Right lobe of liver (tissue), 6 donors: ENCODE results near the gene RASAL2. TPM values are rescaled to one million over a fixed set of nuclear protein-coding genes. Genes with fewer than 3 reads are reported as not detected.

Experiments
- ATAC-seq, 4 donors: fragments of 200-7000 bp; cut with Tn5 transposase; one replicate each; pipeline ENCODE4 v1.9.1; 2020; ENCODE audit warnings: mild to moderate bottlenecking in 4 of 4, moderate library complexity in 4 of 4
- DNase-seq, 3 donors: peaks; one replicate each; pipeline ENCODE4 v3.0.0-alpha.2; 2020
- H3K27ac ChIP-seq, 3 donors: fragments of 200-600 bp; one replicate each; pipeline ENCODE4 v1.8.0; 2022
- H3K27me3 ChIP-seq, 2 donors: fragments of 200-600 bp; one replicate each; pipeline ENCODE4 v1.8.0; 2022
- H3K36me3 ChIP-seq, 4 donors: fragments of 200-600 bp; sonication (generic) in 1 of 4; one replicate each; pipeline versions ENCODE4 v1.5.1 to v1.8.0; 2017 to 2022; ENCODE audit warnings: control low read depth in 1 of 4
- H3K4me1 ChIP-seq, 4 donors: fragments of 200-600 bp; sonication (generic) in 1 of 4; one replicate each; pipeline versions ENCODE4 v1.5.1 to v1.8.0; 2017 to 2022; ENCODE audit warnings: control low read depth in 1 of 4
- H3K4me3 ChIP-seq, 3 donors: fragments of 200-600 bp; one replicate each; pipeline ENCODE4 v1.8.0; 2022
- H3K9me3 ChIP-seq, 4 donors: fragments of 200-600 bp; sonication (generic) in 1 of 4; one replicate each; pipeline versions ENCODE4 v1.5.1 to v1.8.0; 2017 to 2022; ENCODE audit warnings: control low read depth in 1 of 4
- POLR2A ChIP-seq: fragments of 450-650 bp; IDR thresholded peaks from one replicate; pipeline ENCODE4 v1.6.1; 2017; ENCODE audit warnings: antibody characterized with exemption, mild to moderate bottlenecking
- WGBS: methylation state at CpG from one replicate; pipeline ENCODE4 v1.1.6; 2018; ENCODE audit warnings: low coverage, low lambda C conversion rate; ENCODE audit not compliant: insufficient coverage; ENCODE audit errors: missing lambda C conversion rate; 5-methylcytosine and 5-hydroxymethylcytosine counted together
- intact Hi-C, 2 donors: fragments of 100-400 bp; cut with DNase I; formaldehyde crosslinking; loops; one replicate each; pipeline versions ENCODE4 v1.11.2 to v1.14.1; 2022
- total RNA-seq, 6 experiments: library from RNA; depleted of rRNA in 2 of 6; stranded (reverse); fragments of >200 nt in 2 of 6; fragmentation: NEBNext Ultra II Directional in 3 of 6; extraction: Animal tissue kit (Norgen Biotek cat#: 25700) in 3 of 6; gene quantifications; one replicate each; pipeline versions ENCODE4 v1.1.0 to v1.2.4, GENCODE V29; 2016 to 2023
- TF ChIP-seq, protein P1 (sequence below), 4 donors: fragments of 200-600 bp in 3 of 4; fragments of 450-650 bp in 1 of 4; IDR thresholded peaks; one replicate each; pipeline versions ENCODE4 v1.5.1 to v1.8.0; 2016 to 2022; ENCODE audit warnings: antibody characterized with exemption in 4 of 4, mild to moderate bottlenecking in 2 of 4
- donor health status: DM: no; HTN: yes; CAD: no.
- donor health status: DM: no; HTN: no; CAD: no.
- donor health status: DM: no; HTN: no; CAD: no.
- donor health status: DM: no; HTN: yes; CAD: no.
- donor health status: DM: no; HTN: yes; CAD: no.

The RASAL2 gene
- total RNA-seq, 6 experiments from 2014 or later, result 3.6 to 6.0 (median 5.2) TPM

DNA sequence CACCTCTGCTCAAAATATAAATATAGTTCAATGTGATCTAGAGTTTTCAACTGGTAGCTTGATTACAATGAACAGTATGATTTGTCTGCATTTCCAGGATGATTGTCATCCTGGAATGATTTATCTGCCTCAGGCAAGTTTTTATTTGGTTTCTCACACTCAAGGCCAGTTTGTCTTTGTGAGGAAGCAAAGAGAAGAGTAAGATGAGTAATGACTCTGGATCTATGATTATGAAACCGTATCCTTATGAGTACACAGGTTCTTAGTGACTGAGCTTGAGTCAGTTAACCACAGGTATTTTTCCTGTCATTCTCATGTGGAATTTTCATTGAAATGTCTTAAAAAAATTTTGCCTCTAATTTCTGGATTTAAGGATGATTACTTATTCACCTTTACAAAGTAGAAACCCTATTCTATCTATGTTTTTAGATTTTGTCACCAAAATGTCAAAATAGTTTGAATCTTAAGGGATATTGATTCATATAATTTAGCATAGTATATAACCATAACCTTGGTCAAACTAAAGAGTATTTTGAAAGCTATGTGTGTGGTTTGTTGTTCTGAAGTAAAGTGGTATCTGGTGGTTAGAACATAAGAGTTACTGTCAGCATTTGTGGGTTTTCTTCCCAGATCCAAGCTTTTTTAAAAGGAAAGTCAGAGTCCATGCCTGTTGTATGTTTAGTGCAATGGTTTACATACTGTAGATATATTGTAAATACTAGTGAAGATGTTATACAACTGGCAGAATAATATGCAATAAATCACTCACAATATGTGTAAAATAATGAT lies 145.0 kb downstream of the RASAL2 start:
- intact Hi-C loops, result no loop called here
- ATAC-seq, result peak in 1 of 4 donors; percentile 74
- 70% methylated on average over 1 of the region's 1 CpG for WGBS
- Histone ChIP-seq H3K36me3 (no peaks in the 10 kb centered on the region), H3K9me3 (no peaks in the 10 kb centered on the region), H3K27me3 (no peaks in the 10 kb centered on the region), H3K4me1 (no peaks in the 10 kb centered on the region), H3K27ac (no peak overlapping the region), H3K4me3 (no peak overlapping the region)
- TF ChIP-seq, protein P1, sequence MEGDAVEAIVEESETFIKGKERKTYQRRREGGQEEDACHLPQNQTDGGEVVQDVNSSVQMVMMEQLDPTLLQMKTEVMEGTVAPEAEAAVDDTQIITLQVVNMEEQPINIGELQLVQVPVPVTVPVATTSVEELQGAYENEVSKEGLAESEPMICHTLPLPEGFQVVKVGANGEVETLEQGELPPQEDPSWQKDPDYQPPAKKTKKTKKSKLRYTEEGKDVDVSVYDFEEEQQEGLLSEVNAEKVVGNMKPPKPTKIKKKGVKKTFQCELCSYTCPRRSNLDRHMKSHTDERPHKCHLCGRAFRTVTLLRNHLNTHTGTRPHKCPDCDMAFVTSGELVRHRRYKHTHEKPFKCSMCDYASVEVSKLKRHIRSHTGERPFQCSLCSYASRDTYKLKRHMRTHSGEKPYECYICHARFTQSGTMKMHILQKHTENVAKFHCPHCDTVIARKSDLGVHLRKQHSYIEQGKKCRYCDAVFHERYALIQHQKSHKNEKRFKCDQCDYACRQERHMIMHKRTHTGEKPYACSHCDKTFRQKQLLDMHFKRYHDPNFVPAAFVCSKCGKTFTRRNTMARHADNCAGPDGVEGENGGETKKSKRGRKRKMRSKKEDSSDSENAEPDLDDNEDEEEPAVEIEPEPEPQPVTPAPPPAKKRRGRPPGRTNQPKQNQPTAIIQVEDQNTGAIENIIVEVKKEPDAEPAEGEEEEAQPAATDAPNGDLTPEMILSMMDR (IDR thresholded peaks at IDR 0.05), result no peak
- no peak for TF ChIP-seq POLR2A
- no peak for DNase-seq

GRCh38 chr1:178241057-178241456 lies 147.2 kb downstream of the RASAL2 start:
- Histone ChIP-seq H3K27ac (no peak overlapping the region), H3K9me3 (no peaks in the 10 kb centered on the region), H3K4me1 (no peaks in the 10 kb centered on the region), H3K27me3 (no peaks in the 10 kb centered on the region), H3K4me3 (no peak overlapping the region), H3K36me3 (no peaks in the 10 kb centered on the region)
- 88% methylated on average over 1 of the region's 1 CpG for WGBS
- intact Hi-C loops, result no loop called here
- DNase-seq (no peak), ATAC-seq (no peak)
- TF ChIP-seq, protein P1 (IDR thresholded peaks at IDR 0.05), result no peak
- TF ChIP-seq POLR2A, result no peak

GRCh38 chr1:178241837-178242236 lies 147.9 kb downstream of the RASAL2 start:
- no peak for TF ChIP-seq POLR2A
- TF ChIP-seq, protein P1 (IDR thresholded peaks at IDR 0.05), result no peak
- Histone ChIP-seq H3K27me3 (no peaks in the 10 kb centered on the region), H3K4me1 (no peaks in the 10 kb centered on the region), H3K27ac (no peak overlapping the region), H3K4me3 (no peak overlapping the region), H3K36me3 (no peaks in the 10 kb centered on the region), H3K9me3 (no peaks in the 10 kb centered on the region)
- ATAC-seq (no peak), DNase-seq (no peak)
- intact Hi-C loops, result no loop called here

DNA sequence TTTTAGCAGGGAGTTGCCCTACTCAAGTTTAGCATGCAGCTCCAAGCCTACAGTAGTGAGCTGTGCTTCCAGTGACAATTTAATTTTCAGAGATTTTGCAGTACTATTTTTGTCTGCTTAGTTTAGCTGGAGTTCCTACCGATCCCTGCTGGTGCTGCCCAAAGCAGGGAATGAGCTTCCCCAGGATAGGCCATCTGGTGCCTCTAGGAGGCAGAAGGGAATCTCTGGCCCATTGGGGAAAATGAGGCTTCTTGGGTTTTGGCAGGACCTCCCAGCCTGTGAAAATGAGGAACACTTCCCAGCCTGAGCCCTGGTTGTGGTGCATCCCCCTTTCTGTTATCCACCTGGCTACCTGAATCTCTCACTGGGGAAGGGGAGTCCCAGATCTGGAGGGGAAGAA lies 149.2 kb downstream of the RASAL2 start:
- no peak overlapping the region for H3K27ac ChIP-seq
- WGBS, result 75% methylated on average over 1 of the region's 1 CpG
- ATAC-seq (no peak), DNase-seq (no peak)
- intact Hi-C loops, result no loop called here
- no peak overlapping the region for H3K4me3 ChIP-seq
- H3K4me1 ChIP-seq, result no peaks in the 10 kb centered on the region
- H3K9me3 ChIP-seq, result no peaks in the 10 kb centered on the region
- no peaks in the 10 kb centered on the region for H3K36me3 ChIP-seq
- no peak for TF ChIP-seq POLR2A
- TF ChIP-seq, protein P1 (IDR thresholded peaks at IDR 0.05), result no peak
- no peaks in the 10 kb centered on the region for H3K27me3 ChIP-seq
